Measurements from ENCODE around the gene APOBEC3C.
A peak's percentile ranks its signal among the peaks of the same experiment; 100 is the strongest.
"Not testable (repeated sequence)": the region's sequence is repeated elsewhere in the genome, so short reads cannot be mapped to it uniquely, and the experiment has no call there.

The APOBEC3C gene

DNA sequence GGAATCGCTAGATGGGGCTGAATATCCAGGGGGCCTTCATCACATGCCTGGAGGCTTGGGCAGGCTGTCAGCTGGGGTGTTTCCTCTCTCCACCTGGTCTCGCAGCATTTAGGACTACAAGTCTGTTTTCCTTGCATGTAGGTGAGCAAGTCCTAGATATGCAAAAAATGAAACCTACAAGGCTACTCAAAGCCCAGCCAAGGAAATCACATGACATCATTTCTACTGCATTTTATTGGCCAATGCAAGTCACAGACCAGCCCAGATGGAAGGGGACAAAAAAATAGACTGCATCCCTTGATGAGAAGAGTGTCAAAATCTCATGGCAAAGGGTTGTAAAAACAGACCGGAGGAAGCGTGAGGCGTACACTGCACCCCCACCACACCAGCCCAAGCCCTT is 41.5 kb upstream of the APOBEC3C start:
- H3K4me3 ChIP-seq (ENCODE audit: low read length), result no peak overlapping the region
- no peaks in the 10 kb centered on the region for H3K9me3 ChIP-seq (replicated peaks; ENCODE audit: low read length)
- H3K4me2 ChIP-seq (ENCODE audit: low read length), result no peak overlapping the region
- H3K9ac ChIP-seq (ENCODE audit: low read depth, low read length), result no peak overlapping the region
- H3K4me1 ChIP-seq (ENCODE audit: control insufficient read depth, insufficient read depth, low read length), result no peaks in the 10 kb centered on the region
- H3K27me3 ChIP-seq (ENCODE audit: control insufficient read depth, insufficient read depth, low read length), result peaks cover 40% of the 10 kb centered on the region
- no peaks in the 10 kb centered on the region for H3K36me3 ChIP-seq (ENCODE audit: insufficient read depth, low read length)

- Histone ChIP-seq H3K27me3 (ENCODE audit: control insufficient read depth, insufficient read depth, low read length) (peaks cover 31% of the 10 kb centered on the region), H3K4me3 (ENCODE audit: low read length) (no peak overlapping the region), H3K36me3 (ENCODE audit: insufficient read depth, low read length) (no peaks in the 10 kb centered on the region), H3K9ac (ENCODE audit: low read depth, low read length) (no peak overlapping the region), H3K9me3 (replicated peaks; ENCODE audit: low read length) (no peaks in the 10 kb centered on the region), H3K4me1 (ENCODE audit: control insufficient read depth, insufficient read depth, low read length) (no peaks in the 10 kb centered on the region), H3K4me2 (ENCODE audit: low read length) (no peak overlapping the region)
Observed at GRCh38 chr22:38973289-38974169, 40.5 kb upstream of the APOBEC3C start.

DNA sequence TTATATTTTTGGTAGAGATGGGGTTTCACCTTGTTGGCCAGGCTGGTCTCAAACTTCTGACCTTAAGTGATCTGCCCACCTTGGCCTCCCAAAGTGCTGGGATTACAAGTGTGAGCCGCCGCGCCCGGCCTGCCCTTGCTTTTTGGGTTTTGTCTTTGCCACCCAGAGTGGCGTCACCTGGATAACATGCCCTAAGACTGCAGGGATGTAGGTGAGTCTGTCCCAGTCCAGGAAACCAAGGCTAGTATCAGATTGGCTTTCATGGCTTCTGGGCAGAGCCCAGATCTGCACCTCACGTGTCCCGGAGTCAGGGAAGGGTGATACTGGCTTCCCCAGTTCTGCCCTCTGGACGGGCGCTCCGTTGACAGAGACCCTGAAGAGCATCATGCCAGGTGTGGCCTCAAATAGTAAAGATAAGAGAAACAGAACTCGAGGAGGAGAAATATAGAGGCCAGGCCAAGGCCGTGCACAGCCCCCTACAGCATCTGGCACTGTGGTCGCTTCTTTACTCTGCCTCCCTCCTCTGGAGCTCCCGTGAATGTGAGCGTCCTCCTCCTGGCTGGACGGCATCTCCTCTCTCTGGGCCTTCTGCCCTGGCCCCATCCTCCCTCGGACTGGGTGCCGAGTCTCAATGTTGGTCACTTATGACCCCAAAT is 39.8 kb upstream of the APOBEC3C start:
- no peak overlapping the region for H3K4me2 ChIP-seq (ENCODE audit: low read length)
- H3K4me1 ChIP-seq (ENCODE audit: control insufficient read depth, insufficient read depth, low read length), result no peaks in the 10 kb centered on the region
- no peak overlapping the region for H3K9ac ChIP-seq (ENCODE audit: low read depth, low read length)
- H3K4me3 ChIP-seq (ENCODE audit: low read length), result no peak overlapping the region
- no peaks in the 10 kb centered on the region for H3K9me3 ChIP-seq (replicated peaks; ENCODE audit: low read length)
- peaks cover 26% of the 10 kb centered on the region for H3K27me3 ChIP-seq (ENCODE audit: control insufficient read depth, insufficient read depth, low read length)
- H3K36me3 ChIP-seq (ENCODE audit: insufficient read depth, low read length), result no peaks in the 10 kb centered on the region

DNA sequence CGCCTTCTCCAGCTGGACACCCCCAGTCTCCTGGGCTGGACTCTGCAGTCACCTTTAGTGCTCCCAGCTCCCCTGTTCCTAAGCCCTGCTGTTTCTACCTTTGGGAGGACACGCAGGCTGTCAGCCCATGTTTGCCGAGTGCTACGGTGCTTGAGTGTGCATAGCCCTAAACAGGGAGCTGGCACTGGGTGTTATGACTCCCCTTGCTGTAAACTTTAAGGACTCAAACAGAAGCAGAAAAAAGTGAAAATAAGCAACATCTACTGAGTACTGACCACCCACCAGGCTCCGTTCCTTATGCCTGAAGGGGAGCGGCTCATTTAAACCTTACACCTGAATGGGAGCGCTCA is 39.3 kb upstream of the APOBEC3C start:
- no peaks in the 10 kb centered on the region for H3K9me3 ChIP-seq (replicated peaks; ENCODE audit: low read length)
- H3K4me3 ChIP-seq (ENCODE audit: low read length), result no peak overlapping the region
- H3K27me3 ChIP-seq (ENCODE audit: control insufficient read depth, insufficient read depth, low read length), result peaks cover 24% of the 10 kb centered on the region
- H3K4me1 ChIP-seq (ENCODE audit: control insufficient read depth, insufficient read depth, low read length), result no peaks in the 10 kb centered on the region
- no peak overlapping the region for H3K9ac ChIP-seq (ENCODE audit: low read depth, low read length)
- no peaks in the 10 kb centered on the region for H3K36me3 ChIP-seq (ENCODE audit: insufficient read depth, low read length)
- no peak overlapping the region for H3K4me2 ChIP-seq (ENCODE audit: low read length)

GRCh38 chr22:38977289-38977688 is 36.8 kb upstream of the APOBEC3C start:
- H3K4me2 ChIP-seq (ENCODE audit: low read length); H3K4me3 ChIP-seq (ENCODE audit: low read length); H3K36me3 ChIP-seq (ENCODE audit: insufficient read depth, low read length); H3K9me3 ChIP-seq (replicated peaks; ENCODE audit: low read length); H3K9ac ChIP-seq (ENCODE audit: low read depth, low read length): not testable (repeated sequence)
- Histone ChIP-seq H3K4me1 (ENCODE audit: control insufficient read depth, insufficient read depth, low read length) (peaks cover 11% of the 10 kb centered on the region), H3K27me3 (ENCODE audit: control insufficient read depth, insufficient read depth, low read length) (peaks cover 11% of the 10 kb centered on the region)

DNA sequence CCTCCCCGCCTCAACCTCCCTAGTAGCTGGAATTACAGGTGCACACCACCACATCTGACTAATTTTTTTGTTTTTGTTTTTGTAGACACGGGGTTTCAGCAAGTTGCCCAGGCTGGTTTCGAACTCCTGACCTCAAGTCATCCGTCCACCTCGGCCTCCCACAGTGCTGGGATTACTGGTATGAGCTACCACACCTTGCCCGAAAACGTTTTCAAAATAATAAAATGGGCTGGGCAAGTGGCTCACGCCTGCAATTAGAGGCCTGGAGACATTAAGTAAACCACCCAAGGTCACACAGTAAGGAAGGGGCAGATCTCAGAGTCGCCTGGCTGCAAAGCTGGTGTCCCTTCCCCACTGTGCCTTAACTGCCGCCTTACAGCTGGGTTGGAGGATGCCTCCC is 33.5 kb upstream of the APOBEC3C start:
- not testable (repeated sequence) for H3K9ac ChIP-seq (ENCODE audit: low read depth, low read length); H3K27me3 ChIP-seq (ENCODE audit: control insufficient read depth, insufficient read depth, low read length); H3K4me3 ChIP-seq (ENCODE audit: low read length); H3K4me2 ChIP-seq (ENCODE audit: low read length); H3K9me3 ChIP-seq (replicated peaks; ENCODE audit: low read length); H3K36me3 ChIP-seq (ENCODE audit: insufficient read depth, low read length)
- H3K4me1 ChIP-seq (ENCODE audit: control insufficient read depth, insufficient read depth, low read length), result peaks cover 16% of the 10 kb centered on the region

DNA sequence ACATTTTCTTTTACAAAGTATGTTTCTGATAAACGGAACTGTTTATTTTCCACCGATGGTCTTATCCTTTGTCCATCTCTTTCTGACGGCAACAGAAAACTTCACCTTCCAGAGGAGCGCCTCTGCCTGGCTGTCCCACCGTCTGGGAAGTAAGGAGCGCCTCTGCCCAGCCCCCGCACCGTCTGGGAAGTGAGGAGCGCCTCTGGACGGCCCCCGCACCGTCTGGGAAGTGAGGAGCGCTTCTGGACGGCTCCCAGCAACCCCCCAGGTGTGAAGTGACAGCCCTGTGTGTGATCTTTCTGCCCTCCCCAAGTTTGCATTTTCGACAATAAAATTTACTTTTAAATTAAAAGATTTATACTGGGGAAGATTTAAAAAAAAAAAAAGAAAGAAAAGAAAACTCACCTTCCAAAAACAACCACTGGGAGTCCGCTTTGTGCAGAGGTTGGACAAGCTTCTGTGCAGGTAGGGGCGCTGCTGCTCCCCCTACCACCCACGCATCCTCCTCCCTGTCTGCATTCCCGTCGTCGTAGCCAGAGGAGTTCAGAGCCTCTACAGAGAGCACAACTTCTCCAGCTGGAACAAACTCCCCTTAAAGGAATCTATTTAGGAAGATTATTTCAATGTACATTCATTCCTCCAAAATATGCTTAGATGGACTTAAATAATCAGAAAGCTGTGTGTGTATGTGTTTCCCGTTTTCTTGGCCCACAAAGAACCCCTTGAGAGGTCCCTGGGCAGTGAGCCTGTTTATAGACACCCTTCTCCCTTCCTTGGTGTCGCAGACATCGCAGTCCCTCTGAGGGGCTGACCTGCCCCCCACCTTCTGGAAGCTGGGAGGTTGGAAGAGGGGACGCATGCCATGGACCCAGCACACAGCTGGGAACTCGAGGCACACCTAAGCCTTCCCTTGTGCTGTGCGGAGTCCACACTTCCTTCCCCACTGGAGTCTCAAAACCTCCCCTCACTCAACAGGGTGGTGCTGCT is 32.8 kb upstream of the APOBEC3C start:
- peak overlapping the region; percentile 66 for H3K4me3 ChIP-seq (ENCODE audit: low read length)
- H3K27me3 ChIP-seq (ENCODE audit: control insufficient read depth, insufficient read depth, low read length), result peaks cover 2% of the 10 kb centered on the region
- peaks cover 16% of the 10 kb centered on the region for H3K4me1 ChIP-seq (ENCODE audit: control insufficient read depth, insufficient read depth, low read length)
- no peak overlapping the region for H3K9ac ChIP-seq (ENCODE audit: low read depth, low read length)
- H3K9me3 ChIP-seq (replicated peaks; ENCODE audit: low read length), result no peaks in the 10 kb centered on the region
- no peaks in the 10 kb centered on the region for H3K36me3 ChIP-seq (ENCODE audit: insufficient read depth, low read length)
- peak overlapping the region; percentile 81 for H3K4me2 ChIP-seq (ENCODE audit: low read length)

GRCh38 chr22:38981992-38982927 is 31.8 kb upstream of the APOBEC3C start, which contains the start of gene APOBEC3B:
TSS of gene APOBEC3B (plus strand) at chr22:38982347. CDS start at chr22:38982454, 107 bp downstream.
- Histone ChIP-seq H3K4me2 (ENCODE audit: low read length) (peak within 1 kb of the TSS; percentile 81), H3K36me3 (ENCODE audit: insufficient read depth, low read length) (no peaks in the 10 kb centered on the region), H3K27me3 (ENCODE audit: control insufficient read depth, insufficient read depth, low read length) (peaks cover 2% of the 10 kb centered on the region), H3K4me3 (ENCODE audit: low read length) (peak within 1 kb of the TSS; percentile 66), H3K4me1 (ENCODE audit: control insufficient read depth, insufficient read depth, low read length) (peaks cover 16% of the 10 kb centered on the region), H3K9ac (ENCODE audit: low read depth, low read length) (peak within 1 kb of the TSS; percentile 45), H3K9me3 (replicated peaks; ENCODE audit: low read length) (no peaks in the 10 kb centered on the region)

- no peak overlapping the region for H3K4me3 ChIP-seq (ENCODE audit: low read length)
- peaks cover under 1% of the 10 kb centered on the region for H3K27me3 ChIP-seq (ENCODE audit: control insufficient read depth, insufficient read depth, low read length)
- H3K9ac ChIP-seq (ENCODE audit: low read depth, low read length), result no peak overlapping the region
- no peak overlapping the region for H3K4me2 ChIP-seq (ENCODE audit: low read length)
- H3K9me3 ChIP-seq (replicated peaks; ENCODE audit: low read length), result no peaks in the 10 kb centered on the region
- H3K4me1 ChIP-seq (ENCODE audit: control insufficient read depth, insufficient read depth, low read length), result peaks cover 16% of the 10 kb centered on the region
- H3K36me3 ChIP-seq (ENCODE audit: insufficient read depth, low read length), result no peaks in the 10 kb centered on the region
Observed at GRCh38 chr22:38984224-38984623, 29.8 kb upstream of the APOBEC3C start.

DNA sequence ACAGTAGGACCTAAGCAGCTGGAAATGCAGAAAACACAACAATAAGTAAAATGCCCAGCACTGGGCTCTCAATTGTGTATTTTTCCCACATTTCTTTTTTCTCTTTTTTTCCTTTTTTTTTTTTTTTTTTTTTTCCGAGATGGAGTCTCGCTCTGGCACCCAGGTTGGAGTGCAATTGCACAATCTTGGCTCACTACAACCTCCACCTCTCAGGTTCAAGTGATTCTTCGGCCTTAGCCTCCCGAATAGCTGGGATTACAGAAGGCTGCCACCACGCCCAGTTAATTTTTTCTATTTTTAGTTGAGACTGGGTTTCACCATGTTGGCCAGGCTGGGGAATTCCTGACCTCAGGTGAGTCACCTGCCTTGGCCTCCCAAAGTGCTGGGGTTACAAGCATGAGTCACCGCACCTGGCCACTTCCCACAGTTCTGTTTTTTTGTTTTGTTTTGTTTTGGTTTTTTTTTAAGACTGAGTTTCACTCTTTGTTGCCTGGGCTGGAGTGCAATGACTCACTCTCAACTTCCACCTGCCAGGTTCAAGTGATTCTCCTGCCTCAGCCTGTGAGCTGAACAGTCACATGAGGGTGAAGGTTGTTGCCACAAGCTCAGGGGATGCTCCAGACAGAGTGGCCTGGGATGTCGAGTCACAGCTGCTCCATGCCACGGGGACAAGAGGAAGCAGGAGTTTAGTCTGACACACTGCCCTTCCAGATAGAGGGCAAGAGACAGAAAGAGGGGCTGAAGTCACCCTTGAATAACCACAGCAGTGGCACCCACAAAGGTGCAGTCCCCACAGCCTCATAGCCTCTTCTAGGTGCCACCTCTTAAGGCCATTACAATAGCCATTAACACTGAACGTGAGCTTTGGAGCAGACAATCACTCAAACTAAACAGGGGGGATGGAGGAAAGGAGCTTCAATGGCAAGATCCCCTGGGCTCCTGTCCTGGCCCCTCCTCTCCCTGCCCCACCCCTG is 29.0 kb upstream of the APOBEC3C start:
- not testable (repeated sequence) for H3K9ac ChIP-seq (ENCODE audit: low read depth, low read length)

More for the DNA sequence above, 29.0 kb upstream of the APOBEC3C start:
- not testable (repeated sequence) for H3K27me3 ChIP-seq (ENCODE audit: control insufficient read depth, insufficient read depth, low read length); H3K36me3 ChIP-seq (ENCODE audit: insufficient read depth, low read length); H3K4me3 ChIP-seq (ENCODE audit: low read length); H3K4me2 ChIP-seq (ENCODE audit: low read length); H3K9me3 ChIP-seq (replicated peaks; ENCODE audit: low read length)
- peaks cover 16% of the 10 kb centered on the region for H3K4me1 ChIP-seq (ENCODE audit: control insufficient read depth, insufficient read depth, low read length)

Data from skeletal muscle satellite cell (primary cell).